CMK (cell line): ENCODE data around the gene FXN.
"Not testable (repeated sequence)": the region's sequence is repeated elsewhere in the genome, so short reads cannot be mapped to it uniquely, and the experiment has no call there.

Experiments used
- DNase-seq: peaks from one replicate; pipeline ENCODE4 v3.0.0-alpha.2; 2010; ENCODE audit warnings: low read depth

Gene FXN

DNA sequence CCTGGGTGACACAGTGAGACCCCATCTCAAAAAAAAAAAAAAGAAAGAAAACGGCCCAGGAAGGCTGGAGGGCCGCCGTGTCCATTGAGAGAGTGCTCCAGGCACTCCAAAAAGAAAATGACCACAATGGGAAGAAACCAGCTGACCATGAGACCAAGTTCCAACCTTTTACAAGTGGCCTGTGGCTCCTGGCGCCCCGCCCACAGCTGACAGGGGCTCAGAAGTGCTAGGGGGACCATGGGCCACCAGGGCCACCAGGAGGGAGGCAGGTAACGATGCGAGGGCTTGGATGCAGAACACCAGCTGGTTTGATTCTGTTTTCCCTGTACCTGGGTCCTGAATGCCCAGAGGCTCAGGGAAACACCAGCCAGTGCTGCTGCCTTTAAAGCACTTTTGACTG lies 34.6 kb downstream of the FXN start:
- DNase-seq = no peak

- DNase-seq = no peak
Measured at GRCh38 chr9:69071059-69071458, 35.5 kb downstream of the FXN start.

GRCh38 chr9:69073103-69073502 lies 37.6 kb downstream of the FXN start:
- DNase-seq = no peak

- DNase-seq = no peak
Measured at GRCh38 chr9:69074801-69075200, 39.2 kb downstream of the FXN start.

- DNase-seq = no peak
Measured at GRCh38 chr9:69076550-69076949, 41.0 kb downstream of the FXN start.

DNA sequence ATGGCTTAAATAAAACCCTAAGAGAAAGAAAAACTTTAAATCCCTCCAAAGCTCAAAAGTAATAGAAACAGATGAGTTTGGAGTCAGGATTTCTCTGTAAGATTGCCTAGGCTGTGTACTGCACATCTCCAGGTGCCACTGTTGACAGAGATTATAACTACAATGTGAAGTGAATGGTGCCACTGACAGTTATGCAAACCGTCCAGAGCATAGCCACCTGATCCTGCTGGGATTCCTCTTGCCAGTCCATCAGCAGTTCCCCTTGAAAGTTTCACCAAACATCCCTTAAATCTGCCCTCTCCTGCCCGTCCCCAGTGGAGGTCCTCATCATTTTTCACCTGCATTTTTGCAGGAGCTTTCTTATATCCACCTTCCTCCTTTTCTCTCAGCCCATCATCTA lies 42.5 kb downstream of the FXN start:
- DNase-seq = no peak

- no peak for DNase-seq
Measured at GRCh38 chr9:69078581-69078980, 43.0 kb downstream of the FXN start.

GRCh38 chr9:69079186-69079585 lies 43.6 kb downstream of the FXN start:
- DNase-seq = no peak

GRCh38 chr9:69081261-69081660 lies 45.7 kb downstream of the FXN start:
- DNase-seq = no peak

DNA sequence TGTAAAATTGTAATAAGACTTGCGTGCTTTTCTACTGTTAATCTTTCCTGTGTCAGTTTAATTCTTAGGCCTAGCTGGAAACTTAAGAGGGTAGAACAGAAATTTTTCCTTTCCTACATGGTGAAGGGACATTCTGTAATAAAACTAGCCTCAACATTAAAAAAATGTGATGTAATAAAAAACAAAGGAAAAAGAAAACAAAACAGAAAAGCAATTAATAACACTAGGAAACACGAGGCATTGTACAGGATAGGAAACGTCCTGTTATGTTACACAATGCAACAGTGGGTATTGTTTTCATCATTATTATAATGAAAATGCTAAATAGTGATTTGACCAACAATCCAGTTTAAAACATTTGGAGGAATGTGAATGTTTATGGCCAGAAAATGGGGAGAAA lies 47.8 kb downstream of the FXN start:
- DNase-seq = no peak

DNA sequence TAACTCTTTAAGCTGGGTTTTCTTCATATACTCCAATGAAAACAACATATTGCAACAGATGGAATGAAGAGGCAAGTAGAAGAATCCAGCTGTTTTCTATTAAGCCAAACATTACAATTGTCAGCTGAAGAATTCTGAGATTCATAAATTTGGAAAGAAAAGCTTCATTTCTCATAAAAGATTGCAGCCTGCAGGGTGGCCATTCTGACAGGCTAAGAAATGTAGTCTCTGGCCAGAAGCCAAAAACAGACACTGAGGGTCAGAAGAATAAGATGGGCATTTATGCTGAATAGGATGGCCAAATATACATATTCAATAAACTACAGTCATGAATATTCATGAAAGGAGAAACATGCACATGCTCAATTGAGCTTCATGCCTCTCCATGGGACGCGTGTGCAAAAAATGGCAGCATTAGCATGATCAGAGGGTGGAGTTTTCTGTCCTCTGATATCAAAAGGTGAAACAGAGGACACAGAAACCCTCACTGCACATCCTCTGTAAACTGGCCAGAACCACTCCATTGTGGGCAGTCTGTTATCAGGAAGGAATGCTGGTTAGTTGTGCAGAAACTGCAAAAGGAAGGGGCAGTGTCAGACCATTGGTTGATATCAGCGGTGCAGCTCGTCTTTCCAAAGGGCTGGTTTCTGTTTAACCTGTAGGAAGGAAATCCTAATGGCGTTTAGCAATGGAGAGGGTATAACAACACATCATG lies 50.2 kb downstream of the FXN start:
- DNase-seq = no peak

DNA sequence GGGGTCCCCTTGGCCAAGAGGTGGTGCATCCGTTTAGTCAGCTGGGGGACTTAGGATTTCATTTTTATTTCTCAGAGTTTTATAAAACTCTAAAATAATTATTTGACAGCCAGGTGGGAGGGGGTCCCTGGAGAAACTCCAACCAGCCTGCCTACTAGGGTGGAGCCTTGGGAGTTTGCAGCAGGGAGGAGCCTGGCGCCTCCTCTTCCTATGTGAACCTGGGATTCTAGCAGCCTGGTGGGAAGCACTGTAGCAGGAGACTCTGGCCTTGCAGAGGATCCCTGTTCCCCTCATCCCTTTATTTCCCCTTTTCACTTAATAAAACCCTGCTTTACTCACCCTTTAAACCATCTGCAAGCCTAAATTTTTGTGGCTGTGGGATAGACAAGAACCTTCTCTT lies 50.8 kb downstream of the FXN start:
- DNase-seq = no peak

DNA sequence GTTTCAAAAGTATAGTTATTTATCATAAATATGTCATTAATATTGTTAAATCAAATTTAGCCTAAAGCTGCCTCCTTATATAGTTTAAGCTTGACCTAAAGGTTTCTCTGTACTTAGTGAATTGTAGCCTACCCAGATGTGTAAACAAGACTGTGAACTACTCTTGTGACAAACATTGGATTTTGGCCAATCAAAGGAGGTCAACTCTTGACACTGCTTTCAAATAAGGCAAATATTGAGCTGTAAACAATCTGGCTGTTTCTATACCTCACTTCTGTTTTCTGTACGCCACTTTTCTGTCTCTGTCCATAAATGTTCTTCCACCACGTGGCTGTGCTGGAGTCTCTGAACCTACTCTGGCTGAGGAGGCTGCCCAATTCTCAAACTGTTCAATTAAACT lies 51.2 kb downstream of the FXN start:
- DNase-seq = no peak

DNA sequence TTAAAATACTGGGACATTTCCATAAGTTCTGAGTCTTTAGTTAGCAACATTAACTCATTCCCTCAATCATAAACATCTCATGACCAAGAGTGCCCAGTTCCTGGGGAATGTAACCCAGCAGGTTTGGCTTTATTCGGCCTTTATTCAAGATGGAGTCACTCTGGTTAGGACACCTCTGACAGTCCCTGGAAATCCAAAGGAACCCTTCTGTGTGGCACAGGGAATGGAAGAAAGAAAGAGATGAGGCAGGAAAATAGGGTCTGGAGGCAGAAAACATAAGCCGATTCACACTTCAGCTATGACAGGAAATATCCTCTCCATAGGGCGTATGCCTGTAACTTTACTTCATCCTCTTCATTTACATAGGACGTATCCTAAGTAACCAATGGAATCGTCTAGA lies 53.5 kb downstream of the FXN start:
- DNase-seq = no peak

GRCh38 chr9:69089491-69089890 lies 53.9 kb downstream of the FXN start:
- DNase-seq = no peak

DNA sequence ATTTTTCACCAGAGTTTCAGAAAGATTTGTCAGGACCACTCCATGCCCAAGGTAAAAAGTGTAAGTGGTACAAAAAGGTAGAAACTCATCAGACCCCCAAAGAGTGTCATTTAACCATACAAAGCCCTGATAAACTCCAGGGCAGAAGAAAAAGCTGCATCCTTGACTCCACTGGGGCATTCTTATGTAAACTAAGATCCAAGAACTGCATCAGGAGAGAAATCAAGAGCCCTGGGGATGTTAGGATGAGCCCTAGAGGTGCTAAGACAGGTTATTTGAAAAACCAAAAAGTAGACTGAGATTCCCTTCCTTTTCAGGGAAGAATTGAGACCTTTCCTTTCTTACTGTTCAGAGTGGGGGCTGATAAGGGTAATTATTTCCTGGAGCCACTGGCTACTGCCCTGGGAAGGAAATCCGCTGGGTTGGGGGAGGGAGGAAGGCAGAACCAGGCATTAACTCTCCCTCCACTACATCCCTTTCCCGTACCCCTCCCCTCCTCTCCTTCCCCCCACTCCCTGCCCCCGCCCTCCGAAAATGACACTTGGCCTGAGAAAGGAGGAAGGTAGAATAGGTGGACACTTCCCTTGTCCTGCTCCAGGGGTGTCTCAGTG lies 54.7 kb downstream of the FXN start:
- no peak for DNase-seq

DNA sequence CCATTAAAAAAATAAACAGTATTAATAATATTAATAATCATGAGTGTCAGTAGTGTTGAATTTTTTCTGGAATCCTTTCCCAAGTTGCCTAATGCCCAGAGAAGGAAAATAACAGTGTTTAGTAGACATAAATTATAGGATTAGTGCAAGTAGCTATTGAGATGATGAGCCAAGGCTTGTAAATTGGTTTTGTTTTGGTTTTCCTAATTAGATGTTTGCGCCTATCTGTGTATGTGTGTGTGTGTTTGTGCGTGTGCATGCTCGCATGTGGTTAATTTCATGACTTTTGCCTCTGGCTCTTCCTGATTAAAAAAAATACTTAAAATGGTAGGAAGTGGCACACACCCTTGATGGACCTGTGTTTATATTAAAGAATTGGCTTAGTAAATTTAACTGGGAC lies 55.4 kb downstream of the FXN start:
- DNase-seq = no peak

- DNase-seq = no peak
Measured at GRCh38 chr9:69093471-69094103, 58.0 kb downstream of the FXN start.

DNA sequence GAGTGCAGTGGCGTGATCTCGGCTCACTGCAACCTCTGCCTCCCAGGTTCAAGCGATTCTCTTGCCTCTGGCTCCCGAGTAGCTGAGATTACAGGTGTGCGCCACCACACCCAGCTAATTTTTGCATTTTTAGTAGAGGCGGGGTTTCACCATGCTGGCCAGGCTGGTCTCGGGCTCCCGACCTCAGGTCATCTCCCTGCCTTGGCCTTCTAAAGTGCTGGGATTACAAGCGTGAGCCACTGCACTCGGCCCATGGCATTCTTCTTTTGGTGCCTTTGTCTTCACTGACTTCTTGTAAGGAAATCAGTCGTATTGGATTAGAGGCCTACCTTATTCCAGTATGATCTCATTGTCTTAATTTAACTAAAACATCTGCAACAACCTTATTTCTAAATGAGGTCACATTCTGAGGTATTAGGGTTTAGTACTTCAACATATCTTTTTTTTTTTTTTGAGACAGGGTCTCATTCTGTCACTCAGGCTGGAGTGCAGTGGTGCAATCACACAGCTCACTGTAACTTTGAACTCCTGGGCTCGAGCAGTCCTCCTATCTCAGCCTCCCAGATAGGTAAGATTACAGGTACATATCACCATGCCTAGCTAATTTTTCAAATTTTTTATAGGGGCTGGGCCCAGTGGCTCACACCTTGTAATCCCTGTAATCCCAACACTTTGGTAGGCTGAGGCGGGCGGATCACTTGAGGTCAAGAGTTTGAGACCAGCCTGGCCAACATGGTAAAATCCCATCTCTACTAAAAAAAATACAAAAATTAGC lies 59.0 kb downstream of the FXN start:
- not testable (repeated sequence) for DNase-seq

- no peak for DNase-seq
Measured at GRCh38 chr9:69097064-69097463, 61.5 kb downstream of the FXN start.

DNA sequence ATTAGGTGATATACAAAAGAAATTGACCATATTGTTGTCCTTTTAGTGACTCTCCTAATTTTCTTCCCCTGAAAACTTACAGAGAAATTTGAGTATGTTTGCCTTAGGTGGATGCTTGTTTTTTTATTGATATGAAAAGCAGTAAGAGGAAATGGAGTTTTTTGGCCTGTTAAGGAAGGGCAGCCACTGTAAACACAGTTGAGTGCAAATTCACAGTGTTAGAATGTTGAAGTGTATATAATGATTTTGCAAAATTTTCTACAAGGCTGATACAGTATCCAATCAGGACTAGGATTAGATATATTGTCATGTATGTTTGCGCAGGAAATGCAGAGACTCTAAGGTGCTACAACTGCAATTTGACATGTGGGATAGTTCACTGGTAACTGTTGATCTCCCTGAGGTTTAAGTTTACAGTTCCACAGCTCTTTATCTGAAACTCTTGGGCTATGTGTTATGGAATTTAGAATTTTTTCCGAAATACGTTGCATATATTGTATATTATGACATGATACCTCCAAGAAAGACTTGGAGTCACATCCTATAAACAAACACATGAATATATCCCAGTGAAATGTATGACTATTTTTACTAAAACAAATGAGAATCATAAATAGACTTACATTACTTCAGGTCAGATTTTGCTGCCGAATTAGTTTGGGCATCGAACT lies 62.5 kb downstream of the FXN start:
- DNase-seq = no peak

DNA sequence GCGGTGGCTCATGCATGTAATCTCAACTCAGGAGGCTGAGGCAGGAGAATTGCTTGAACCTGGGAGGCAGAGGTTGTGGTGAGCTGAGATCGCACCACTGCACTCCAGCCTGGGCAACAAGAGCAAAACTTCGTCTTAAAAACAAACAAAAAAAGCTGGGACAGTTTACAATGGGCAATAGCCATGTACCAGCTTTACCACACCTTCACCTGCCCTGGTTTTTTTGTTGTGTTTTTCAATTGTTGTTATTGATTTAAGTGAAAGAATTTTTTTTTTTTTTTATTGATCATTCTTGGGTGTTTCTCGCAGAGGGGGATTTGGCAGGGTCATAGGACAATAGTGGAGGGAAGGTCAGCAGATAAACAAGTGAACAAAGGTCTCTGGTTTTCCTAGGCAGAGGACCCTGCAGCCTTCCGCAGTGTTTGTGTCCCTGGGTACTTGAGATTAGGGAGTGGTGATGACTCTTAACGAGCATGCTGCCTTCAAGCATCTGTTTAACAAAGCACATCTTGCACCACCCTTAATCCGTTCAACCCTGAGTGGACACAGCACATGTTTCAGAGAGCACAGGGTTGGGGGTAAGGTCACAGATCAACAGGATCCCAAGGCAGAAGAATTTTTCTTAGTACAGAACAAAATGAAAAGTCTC lies 67.9 kb downstream of the FXN start:
- not testable (repeated sequence) for DNase-seq
